Measurements from ENCODE around the gene CALM3.

GRCh38 chr19:46579361-46579879, 21.7 kb upstream of the CALM3 start:
- no peak for TF ChIP-seq ZNF274 (IDR thresholded peaks at IDR 0.05; ENCODE audit: low read depth, low read length)
- no peak for TF ChIP-seq SUZ12 (IDR thresholded peaks at IDR 0.05; ENCODE audit: extremely low read depth, insufficient read depth, insufficient read length)
- TF ChIP-seq YY1 (IDR thresholded peaks at IDR 0.05; ENCODE audit: insufficient read depth, insufficient read length), result no peak
